KBM-7 (cell line): ENCODE data around the gene CAMK1G.

Experiments used
- DNase-seq: peaks from one replicate; pipeline ENCODE4 v3.0.0-alpha.2; 2015
- in situ Hi-C: fragments of 300-500 bp; cut with MboI; formaldehyde crosslinking; loops from 2 replicates; pipeline ENCODE4 v1.14.3; 2020; ENCODE audit warnings: low sequenced_read_pairs, low pct_unique_long_range_greater_than_20kb, mixed read lengths

CAMK1G gene

DNA sequence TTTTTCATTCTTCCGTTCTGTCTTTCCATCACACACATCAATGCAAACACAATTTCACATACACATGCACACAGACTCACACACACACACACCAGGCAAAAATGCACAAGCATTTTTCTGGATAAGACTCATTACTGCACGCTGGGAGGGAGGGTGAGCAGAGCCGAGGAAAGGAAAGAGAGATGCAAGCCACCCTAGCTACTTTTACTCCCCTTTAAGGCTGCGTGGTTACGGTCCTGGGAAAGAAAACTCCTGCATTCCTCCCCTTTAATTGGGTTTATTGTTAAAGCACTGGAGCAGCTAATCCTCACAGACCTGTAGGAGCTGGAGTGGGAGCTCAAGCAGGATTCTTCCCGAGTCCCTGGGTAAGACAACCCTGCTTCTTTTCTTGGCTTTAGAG lies at the start of gene CAMK1G:
CAMK1G (plus strand) TSS at position 307 of the 400 bp plus-strand sequence. CDS start 11,270 bp downstream, outside the sequence.
- in situ Hi-C loops: loop anchor here (25.0 kb wide), 1 partner anchor 104 kb away; the partner anchor contains the start of gene G0S2

GRCh38 chr1:209534496-209535250 lies 48.8 kb upstream of the CAMK1G start:
- in situ Hi-C loops: no loop called here
- no peak for DNase-seq

More for the DNA sequence above, at the start of gene CAMK1G:
- DNase-seq: no peak

- in situ Hi-C loops: no loop called here
- no peak for DNase-seq
Observed at GRCh38 chr1:209536843-209537242, 46.7 kb upstream of the CAMK1G start.

DNA sequence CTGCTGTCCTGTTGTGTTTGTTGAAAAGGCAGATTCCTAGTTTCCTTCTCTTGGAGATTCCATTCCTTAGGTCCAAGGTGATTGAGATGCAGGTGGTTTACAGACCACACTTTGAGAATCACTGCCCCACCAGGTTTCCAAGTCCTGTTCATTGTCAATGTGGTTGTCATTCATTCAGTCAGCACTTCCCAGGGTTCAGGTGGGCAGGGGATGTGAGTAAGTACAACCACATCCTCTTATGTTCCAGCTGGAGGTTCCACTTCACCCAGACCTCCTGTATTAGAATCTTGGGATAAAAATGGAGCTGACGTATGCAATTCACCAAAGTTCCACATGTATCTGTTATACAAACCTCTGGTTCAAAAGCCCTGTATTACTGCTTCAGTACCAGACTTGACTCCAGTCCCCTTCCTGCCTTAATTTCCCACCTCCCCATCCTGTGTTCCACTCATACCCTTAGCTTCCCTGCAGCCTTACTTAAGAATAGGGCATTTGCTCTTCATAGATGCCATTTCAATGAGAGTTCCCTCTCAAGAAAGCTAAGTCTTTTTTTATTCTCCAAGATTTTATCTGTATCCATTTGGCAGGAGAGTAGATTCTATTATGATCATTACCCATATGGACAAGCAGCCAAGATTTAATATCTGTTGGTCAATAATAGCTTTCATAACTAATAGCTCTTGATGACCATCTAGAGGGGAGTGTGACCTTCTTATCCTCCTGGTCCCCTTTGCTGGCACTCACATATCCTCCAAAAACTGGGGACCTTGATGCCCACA lies 46.0 kb upstream of the CAMK1G start:
- DNase-seq: no peak
- in situ Hi-C loops: no loop called here

DNA sequence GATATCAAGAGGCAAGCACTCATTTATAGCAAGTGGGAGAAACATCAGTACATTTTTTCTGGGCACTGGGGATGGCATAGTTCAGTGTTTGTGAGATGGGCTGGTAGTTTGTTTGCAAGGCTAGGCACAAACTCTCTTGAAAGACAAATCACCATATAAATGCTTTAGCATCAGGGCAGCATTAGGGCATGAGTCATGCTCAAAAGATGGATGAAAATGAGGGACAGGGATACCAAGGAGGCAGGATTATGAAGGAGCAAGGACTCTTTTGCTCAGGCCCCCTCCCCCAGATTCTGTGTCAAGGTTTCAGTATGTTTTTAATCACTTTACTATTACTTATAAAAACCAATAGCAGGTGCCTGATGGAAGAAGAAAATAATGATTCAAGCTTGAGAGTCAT lies 43.9 kb upstream of the CAMK1G start:
- DNase-seq: no peak
- in situ Hi-C loops: no loop called here

DNA sequence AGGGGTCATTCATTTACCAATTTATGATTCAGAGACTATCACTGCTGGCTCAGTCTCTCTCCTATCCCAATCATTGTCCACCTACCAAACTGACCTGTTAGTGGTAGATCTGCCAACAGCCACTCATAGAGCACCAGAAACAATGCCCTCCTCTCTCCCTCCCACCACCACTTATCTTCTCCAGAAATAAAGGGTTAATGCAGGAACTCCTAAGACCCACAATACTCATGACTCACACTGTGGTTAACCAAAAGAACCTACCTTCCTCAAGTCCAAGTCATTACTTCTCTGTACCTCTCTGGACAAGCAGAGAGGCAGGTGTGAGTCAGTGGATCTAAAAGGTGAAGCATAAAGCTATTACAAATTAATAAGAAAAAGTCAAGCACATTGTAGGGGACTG lies 40.9 kb upstream of the CAMK1G start:
- DNase-seq: no peak
- in situ Hi-C loops: no loop called here

- in situ Hi-C loops: no loop called here
- DNase-seq: no peak
Observed at GRCh38 chr1:209544098-209544497, 39.4 kb upstream of the CAMK1G start.

DNA sequence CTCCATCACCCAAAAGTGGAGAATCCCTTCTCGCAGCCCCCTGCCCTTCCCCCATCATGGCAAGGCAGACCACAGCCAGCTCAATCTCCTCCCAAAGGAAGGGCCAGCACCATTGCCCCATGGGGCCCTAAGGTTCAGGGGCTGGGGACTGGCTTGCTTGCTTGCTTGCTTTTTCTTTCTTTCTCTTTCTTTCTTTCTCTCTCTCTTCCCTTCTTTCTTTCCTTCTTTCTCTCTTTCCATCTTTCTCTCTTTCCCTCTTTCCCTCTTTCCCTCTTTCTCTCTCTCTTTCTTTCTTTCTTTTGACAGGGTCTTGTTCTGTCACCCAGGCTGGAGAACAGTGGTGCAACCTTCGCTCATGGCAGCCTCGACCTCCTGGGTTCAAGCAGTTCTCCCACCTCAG lies 38.1 kb upstream of the CAMK1G start:
- no peak for DNase-seq
- in situ Hi-C loops: no loop called here

DNA sequence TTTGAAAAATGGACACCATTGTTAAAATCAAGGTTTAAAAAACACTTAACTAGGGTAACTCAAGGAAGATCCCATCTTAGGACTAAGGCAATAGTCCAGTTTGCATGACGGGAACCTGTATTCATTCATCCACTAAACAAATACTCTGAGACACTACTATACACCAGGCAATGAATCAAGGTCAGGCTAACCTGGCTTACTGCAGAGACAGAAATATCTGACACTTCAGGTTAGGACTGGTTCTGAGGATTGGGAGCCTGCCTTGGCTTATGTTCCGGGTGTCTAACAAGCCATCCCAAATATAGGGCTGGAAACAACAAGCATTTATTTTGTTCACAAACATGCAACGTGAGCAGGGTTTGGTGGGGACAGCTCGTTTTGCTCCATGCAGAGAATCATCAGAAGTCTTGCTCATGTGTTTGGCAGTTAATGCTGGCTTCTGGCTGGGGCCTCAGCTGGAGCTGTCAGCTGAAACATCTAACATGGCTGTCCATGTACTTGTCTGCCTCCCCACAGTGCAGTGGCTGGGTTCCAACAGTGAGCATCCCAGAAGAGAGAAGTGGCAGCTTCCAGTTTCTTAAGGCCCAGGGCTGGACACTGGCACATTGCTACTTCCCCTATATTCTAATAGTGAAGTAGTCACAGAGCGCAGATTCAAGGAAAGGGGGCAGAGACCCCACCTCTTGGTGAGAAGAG lies 37.0 kb upstream of the CAMK1G start:
- in situ Hi-C loops: no loop called here

DNA sequence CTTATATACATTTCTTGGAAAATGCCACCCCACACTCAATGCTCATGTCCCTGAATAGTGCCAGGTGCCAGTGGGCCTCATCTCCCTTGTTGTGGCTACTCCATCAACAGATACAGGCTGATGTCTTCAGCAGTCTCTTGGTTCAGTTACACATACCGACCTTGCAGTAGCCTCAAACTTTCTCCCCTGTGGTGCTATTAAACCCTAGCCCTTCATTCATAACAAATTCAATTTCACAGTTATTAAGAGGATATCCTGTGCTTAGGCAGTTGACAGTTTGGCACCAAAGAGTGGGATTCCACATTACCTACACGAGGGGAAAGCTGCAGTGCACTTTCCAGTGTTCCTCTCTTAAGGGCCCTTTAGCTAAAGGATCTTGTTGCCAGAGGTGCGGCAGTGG lies 35.9 kb upstream of the CAMK1G start:
- no peak for DNase-seq
- in situ Hi-C loops: no loop called here

More for the DNA sequence above, 37.0 kb upstream of the CAMK1G start:
- no peak for DNase-seq

GRCh38 chr1:209549443-209550205 lies 33.9 kb upstream of the CAMK1G start:
- DNase-seq: no peak
- in situ Hi-C loops: no loop called here

DNA sequence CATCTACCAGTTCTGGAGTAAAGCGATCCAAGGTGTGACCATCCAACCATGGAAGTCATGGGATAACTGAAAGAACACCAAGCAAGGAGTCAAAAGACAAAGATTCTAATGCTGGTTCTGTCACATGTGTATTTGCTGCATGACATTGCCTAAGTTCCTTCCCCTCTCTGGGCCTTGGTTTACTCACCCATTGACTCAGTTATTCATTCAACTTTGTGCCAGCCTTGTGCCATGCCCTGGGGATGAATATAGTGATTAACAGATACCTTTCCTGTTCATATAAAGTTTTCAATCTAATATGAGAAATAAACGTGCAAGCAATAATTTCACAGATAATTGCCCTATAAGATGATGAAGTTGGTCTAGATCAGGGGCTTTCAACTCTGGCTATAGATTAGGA lies 33.0 kb upstream of the CAMK1G start:
- no peak for DNase-seq
- in situ Hi-C loops: no loop called here

DNA sequence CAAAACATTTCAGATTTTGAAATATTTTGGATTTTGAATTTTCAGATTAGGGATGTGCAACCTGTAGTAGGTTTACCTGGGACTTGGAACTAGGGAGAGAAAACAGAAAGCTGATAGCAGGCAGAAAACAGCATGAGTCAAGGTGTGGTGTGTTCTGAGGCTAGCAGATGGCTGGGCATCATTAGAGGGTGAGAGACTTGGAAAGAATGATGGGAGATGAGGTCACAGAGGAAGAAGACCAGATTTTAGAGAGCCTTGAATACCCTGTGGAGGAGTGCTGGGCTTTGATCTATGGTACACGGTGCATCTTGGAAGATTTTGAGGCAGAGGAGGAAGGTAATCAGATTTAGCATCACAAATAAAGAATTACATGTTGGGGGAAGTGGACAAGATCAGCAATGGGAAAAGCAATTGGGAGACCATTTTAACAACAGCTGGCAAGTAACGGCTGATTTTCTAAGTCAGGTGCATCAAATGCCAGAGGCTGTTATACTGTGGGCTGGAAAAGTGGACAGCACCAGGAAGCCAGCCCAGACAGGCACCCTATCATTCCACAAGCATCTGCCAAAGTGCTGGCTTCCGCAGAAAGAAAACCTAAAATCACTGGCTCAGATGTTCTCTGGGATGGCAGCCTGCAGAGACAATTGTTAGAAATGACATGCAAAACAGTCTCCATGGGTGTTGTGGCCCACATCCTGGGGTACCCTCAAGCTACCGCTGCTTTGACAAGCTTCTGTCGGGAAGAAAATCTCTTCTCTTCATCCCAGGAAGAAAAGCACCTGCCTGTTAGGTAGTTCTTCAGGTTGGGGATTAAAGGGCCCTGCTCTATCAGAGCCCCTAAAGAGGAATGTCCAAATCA lies 30.9 kb upstream of the CAMK1G start:
- in situ Hi-C loops: no loop called here
- DNase-seq: no peak

- no peak for DNase-seq
- in situ Hi-C loops: no loop called here
Observed at GRCh38 chr1:209554761-209555611, 28.5 kb upstream of the CAMK1G start.

DNA sequence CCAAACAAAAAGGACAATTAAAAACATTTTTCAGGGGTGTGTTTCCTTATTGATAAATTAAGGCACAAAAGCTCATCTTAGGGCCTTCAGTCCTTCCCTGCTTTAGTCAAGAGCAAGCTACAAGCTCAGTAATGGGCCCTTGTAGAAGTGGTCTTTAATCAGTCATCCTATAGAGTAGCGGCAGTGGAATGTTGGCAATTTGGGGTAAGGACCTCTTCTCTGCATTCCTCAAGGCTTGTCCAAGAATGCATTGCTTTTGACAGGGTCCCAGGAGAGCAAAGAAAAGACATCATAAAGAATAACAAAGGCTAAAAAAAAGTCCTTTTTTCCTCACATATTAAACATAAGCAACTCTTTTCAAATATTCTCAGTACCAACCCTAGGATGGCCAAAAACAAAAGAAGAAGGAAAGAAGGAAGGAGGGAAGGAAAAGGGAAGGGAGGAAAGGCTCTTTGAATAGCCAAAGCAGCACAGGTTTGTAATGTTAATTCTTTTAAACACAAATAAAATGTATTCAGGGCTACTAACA lies 27.3 kb upstream of the CAMK1G start:
- DNase-seq: no peak
- in situ Hi-C loops: no loop called here

DNA sequence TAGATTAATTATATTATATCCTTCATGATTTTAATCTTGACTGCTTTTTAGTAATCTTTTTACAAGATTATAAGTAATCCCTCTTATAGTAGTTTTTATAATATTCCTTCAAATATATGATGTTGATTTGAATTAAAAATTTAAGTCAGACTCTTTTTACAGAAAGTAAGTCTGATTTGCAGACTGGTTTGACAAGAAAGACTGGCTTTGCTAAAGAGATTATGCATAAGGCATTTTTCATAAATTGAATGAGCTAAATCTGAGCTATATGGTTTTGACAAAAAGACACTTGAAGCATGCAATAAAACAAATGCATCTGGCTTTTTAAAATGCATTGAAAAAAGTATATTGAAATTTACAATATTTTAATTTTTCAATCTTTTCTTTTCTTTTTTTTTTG lies 26.3 kb upstream of the CAMK1G start:
- in situ Hi-C loops: no loop called here
- DNase-seq: no peak

DNA sequence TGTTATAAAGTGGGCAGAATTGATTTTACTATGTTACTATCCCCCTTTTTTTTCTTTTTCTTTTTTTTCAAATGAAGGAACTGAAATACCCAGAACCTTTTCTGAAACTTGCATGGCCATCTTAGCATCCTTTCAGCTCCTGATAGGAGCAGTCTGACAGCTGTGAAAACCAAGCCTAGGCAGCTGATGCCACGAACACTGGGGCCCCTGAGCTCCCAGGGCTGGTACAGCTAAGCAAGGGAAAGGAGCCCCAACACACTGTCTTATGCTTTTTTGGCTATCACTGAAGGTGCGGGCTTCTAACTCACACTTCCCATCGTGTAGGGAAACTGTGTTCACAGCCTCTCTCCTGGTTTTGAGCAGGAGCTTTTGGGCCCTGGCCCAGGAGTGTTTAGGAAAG lies 23.0 kb upstream of the CAMK1G start:
- in situ Hi-C loops: no loop called here
- no peak for DNase-seq
